GM12878 (cell line): Measurements from ENCODE around the gene PRMT7. TPM values are rescaled to one million over a fixed set of nuclear protein-coding genes. Genes with fewer than 3 reads are reported as not detected.
A peak's percentile ranks its signal among the peaks of the same experiment; 100 is the strongest.

Experiments used
- ATAC-seq: fragments of 200-7000 bp; cut with Tn5 transposase; 3 replicates; pipeline ENCODE4 v1.9.1; 2020; ENCODE audit warnings: mild to moderate bottlenecking, moderate library complexity
- BruUV-seq: library from RNA; stranded (reverse); fragments of 400-500 nt; replicated peaks from 2 replicates; lab custom pipeline; 2021; lab: Mats Ljungman, UMichigan
- CTCF ChIA-PET: fragments of 300-600 bp; sonication (Branson Sonifier 250); formaldehyde crosslinking; extraction: SDS; loops from one replicate; lab custom pipeline; 2021; ENCODE audit warnings: inconsistent platforms; lab: Yijun Ruan, JAX
- POLR2A ChIA-PET: fragments of 350-600 bp; formaldehyde crosslinking; extraction: SDS; loops from one replicate; lab custom pipeline; 2021; ENCODE audit warnings: inconsistent platforms; lab: Charles Lee
- RAD21 ChIA-PET: fragments of 300-600 bp; sonication (Branson Sonifier 250); formaldehyde crosslinking; loops from one replicate; lab custom pipeline; 2023; ENCODE audit warnings: antibody characterized with exemption; ENCODE audit not compliant: unreplicated experiment; lab: Charles Lee
- SMC1A ChIA-PET: fragments of 300-600 bp; sonication (Branson Sonifier 250); formaldehyde crosslinking; loops from one replicate; lab custom pipeline; 2023; ENCODE audit not compliant: unreplicated experiment, uncharacterized antibody; lab: Charles Lee
- DNase-seq: peaks from one replicate; pipeline ENCODE4 v3.0.0-alpha.2; 2011; ENCODE audit warnings: low read depth, low spot score
- FAIRE-seq: peaks from 3 replicates; lab custom pipeline; 2011; peaks lifted over from hg19 to GRCh38; lab: Jason Lieb, UNC
- H2AFZ ChIP-seq: 2 replicates; pipeline ENCODE4 v1.6.0; 2011; ENCODE audit warnings: low read depth, low read length, control low read depth; ENCODE audit not compliant: control insufficient read depth
- H3K27ac ChIP-seq: 2 replicates; pipeline ENCODE4 v1.5.1; 2011; ENCODE audit warnings: control low read depth; ENCODE audit not compliant: control insufficient read depth, insufficient read depth
- H3K27me3 ChIP-seq, 2 experiments: replicated peaks in 1 of 2; 2 replicates each; pipeline versions ENCODE4 v1.6.0 to v1.6.1; 2011; ENCODE audit warnings: low read length in 1 of 2; ENCODE audit not compliant: control insufficient read depth in 2 of 2, insufficient read depth in 2 of 2
- H3K36me3 ChIP-seq, 2 experiments: 2 replicates each; pipeline ENCODE4 v1.5.1; 2011; ENCODE audit warnings: low read length in 1 of 2; ENCODE audit not compliant: control insufficient read depth in 2 of 2, insufficient read depth in 2 of 2
- H3K4me1 ChIP-seq: 2 replicates; pipeline ENCODE4 v1.6.1; 2011; ENCODE audit warnings: mild to moderate bottlenecking, low read length, moderate library complexity, mixed read lengths; ENCODE audit not compliant: control insufficient read depth, insufficient read depth
- H3K4me2 ChIP-seq: 2 replicates; pipeline ENCODE4 v1.6.0; 2011; ENCODE audit warnings: control low read depth; ENCODE audit not compliant: control insufficient read depth, insufficient read depth
- H3K4me3 ChIP-seq: fragments of 200-600 bp; sonication (generic); 2 replicates; pipeline ENCODE4 v1.5.1; 2016
- H3K79me2 ChIP-seq: 2 replicates; pipeline ENCODE4 v1.6.0; 2011; ENCODE audit warnings: low read length; ENCODE audit not compliant: control insufficient read depth, insufficient read depth
- H3K9ac ChIP-seq: 2 replicates; pipeline ENCODE4 v1.8.0; 2011; ENCODE audit warnings: low read length, control low read depth, mixed read lengths; ENCODE audit not compliant: control insufficient read depth, insufficient read depth
- H3K9me3 ChIP-seq: replicated peaks from 3 replicates; pipeline ENCODE4 v1.5.1; 2011; ENCODE audit warnings: mild to moderate bottlenecking, low read length; ENCODE audit not compliant: control insufficient read depth, insufficient read depth
- H4K20me1 ChIP-seq: 2 replicates; pipeline ENCODE4 v1.6.0; 2011; ENCODE audit not compliant: control insufficient read depth, insufficient read depth
- ASH2L ChIP-seq: fragments of 300-600, 200-600 bp; sonication (generic); IDR thresholded peaks from 2 replicates; pipeline ENCODE4 v1.6.1; 2017; ENCODE audit warnings: low read depth, mild to moderate bottlenecking, borderline replicate concordance
- ATF7 ChIP-seq: fragments of 450-650 bp; IDR thresholded peaks from 2 replicates; pipeline ENCODE4 v1.6.1; 2016; ENCODE audit warnings: low read depth, mild to moderate bottlenecking
- KLF5 ChIP-seq: fragments of 450-650 bp; IDR thresholded peaks from 2 replicates; pipeline ENCODE4 v1.6.1; 2014; ENCODE audit warnings: mild to moderate bottlenecking; ENCODE audit not compliant: partially characterized antibody
- MTA2 ChIP-seq: fragments of 450-650 bp; IDR thresholded peaks from 2 replicates; pipeline ENCODE4 v1.6.1; 2016; ENCODE audit warnings: low read depth, mild to moderate bottlenecking, moderate library complexity
- RUNX3 ChIP-seq: IDR thresholded peaks from 2 replicates; pipeline ENCODE4 v1.6.1; 2012; ENCODE audit warnings: low read length, inconsistent platforms
- SPI1 ChIP-seq: IDR thresholded peaks from 2 replicates; pipeline ENCODE4 v1.6.1; 2011; ENCODE audit warnings: low read depth, mild to moderate bottlenecking, low read length, moderate library complexity, borderline replicate concordance; ENCODE audit not compliant: insufficient read depth
- TAF1 ChIP-seq: IDR thresholded peaks from 2 replicates; pipeline ENCODE4 v1.6.1; 2011; ENCODE audit warnings: mild to moderate bottlenecking, low read depth, low read length, borderline replicate concordance
- WGBS: methylation state at CpG from one replicate; pipeline ENCODE4 v1.1.6; 2016; ENCODE audit warnings: low lambda C conversion rate; ENCODE audit not compliant: insufficient replicate concordance, insufficient coverage; ENCODE audit errors: missing lambda C conversion rate; 5-methylcytosine and 5-hydroxymethylcytosine counted together
- in situ Hi-C: fragments of 300-500 bp; cut with MboI; formaldehyde crosslinking; loops from 9 replicates; pipeline ENCODE4 v1.14.3; 2018; ENCODE audit warnings: mixed read lengths
- intact Hi-C: fragments of 100-400 bp; cut with micrococcal nuclease; formaldehyde crosslinking; loops from one replicate; pipeline ENCODE4 v1.14.2; 2022; ENCODE audit not compliant: unreplicated experiment
- polyA plus RNA-seq, 11 experiments: library from polyadenylated mRNA; depleted of rRNA in 4 of 11; unstranded in 6 of 11; stranded (reverse) in 5 of 11; fragments of >200 nt; fragmentation: Nextera tagmentation in 4 of 11; fragmentation: Illumina TruSeq in 1 of 11; extraction: Ambion mirVana in 4 of 11; extraction: Trizol in 1 of 11; gene quantifications; 1 replicate in 1 of 11; 2 replicates in 10 of 11; pipeline versions ENCODE4 v1.2.1 to v1.2.3, GENCODE V29; 2011 to 2016; ENCODE audit warnings: inconsistent platforms in 2 of 11, missing spikeins in 2 of 11, low read depth in 1 of 11
- total RNA-seq, 4 experiments: library from RNA; depleted of rRNA in 3 of 4; stranded (reverse); fragments of >200 nt in 3 of 4; fragmentation: Illumina TruSeq in 1 of 4; extraction: Trizol in 1 of 4; gene quantifications; 2 replicates each; pipeline versions ENCODE4 v1.2.1 to v1.2.3, GENCODE V29; 2013 to 2021
- TF ChIP-seq, protein P1 (sequence below): fragments of 450-650 bp; IDR thresholded peaks from 2 replicates; pipeline ENCODE4 v1.6.1; 2014; ENCODE audit warnings: mild to moderate bottlenecking
- TF ChIP-seq, protein P2 (sequence below): IDR thresholded peaks from 2 replicates; pipeline ENCODE4 v1.6.1; 2012; ENCODE audit warnings: low read length, inconsistent platforms

Gene PRMT7
- total and polyA plus RNA-seq, 10 of the 15 experiments (the other 5 are each of a cell fraction or from before 2014, with no cell fraction given), result 5.1 to 56.1 (median 42.0) TPM

DNA sequence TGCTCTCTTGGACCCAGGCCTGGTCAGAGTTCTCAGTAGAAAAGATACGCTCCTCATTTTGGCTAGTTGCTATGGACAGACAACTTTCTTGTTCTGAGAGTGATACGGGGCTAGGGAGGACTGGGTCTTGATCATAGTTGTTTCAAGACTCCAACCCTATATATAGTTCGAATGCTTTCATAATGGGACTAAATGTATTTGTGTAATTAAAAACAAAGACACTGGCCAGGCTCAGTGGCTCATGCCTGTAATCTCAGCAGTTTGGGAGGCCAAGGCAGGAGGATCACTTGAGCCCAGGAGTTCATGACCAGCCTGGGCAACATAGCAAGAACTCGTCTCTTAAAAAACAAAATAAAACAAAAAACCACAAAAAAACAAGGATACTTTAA lies 28.8 kb upstream of the PRMT7 start:
- DNase-seq (no peak), FAIRE-seq (no peak), ATAC-seq (no peak)
- no peaks in the 10 kb centered on the region for H4K20me1 ChIP-seq
- no peak overlapping the region for H3K4me3 ChIP-seq
- H3K4me1 ChIP-seq, result peaks cover 52% of the 10 kb centered on the region
- RAD21 ChIA-PET, result no interaction called here
- CTCF ChIA-PET, result interaction anchor here (5.2 kb wide), 1 partner anchor 19 kb away, joined by 126 read pairs; the partner anchor contains the start of gene SLC7A6
- in situ Hi-C loops (no loop called here), intact Hi-C loops (no loop called here)
- no peak overlapping the region for H2AFZ ChIP-seq
- SMC1A ChIA-PET, result interaction anchor here (16.5 kb wide), 1 partner anchor 14 kb away, joined by 253 read pairs; the partner anchor contains the start of gene SLC7A6
- H3K9me3 ChIP-seq, result no peaks in the 10 kb centered on the region
- BruUV-seq, result no TSS peak
- POLR2A ChIA-PET, result interaction anchor here (1.7 to 11.1 kb wide), 2 partner anchors 10 to 21 kb away, joined by 5 to 177 read pairs; no protein-coding TSS in a partner anchor
- 70% methylated on average over 4 of the region's 4 CpGs for WGBS
- TF ChIP-seq, protein P1, sequence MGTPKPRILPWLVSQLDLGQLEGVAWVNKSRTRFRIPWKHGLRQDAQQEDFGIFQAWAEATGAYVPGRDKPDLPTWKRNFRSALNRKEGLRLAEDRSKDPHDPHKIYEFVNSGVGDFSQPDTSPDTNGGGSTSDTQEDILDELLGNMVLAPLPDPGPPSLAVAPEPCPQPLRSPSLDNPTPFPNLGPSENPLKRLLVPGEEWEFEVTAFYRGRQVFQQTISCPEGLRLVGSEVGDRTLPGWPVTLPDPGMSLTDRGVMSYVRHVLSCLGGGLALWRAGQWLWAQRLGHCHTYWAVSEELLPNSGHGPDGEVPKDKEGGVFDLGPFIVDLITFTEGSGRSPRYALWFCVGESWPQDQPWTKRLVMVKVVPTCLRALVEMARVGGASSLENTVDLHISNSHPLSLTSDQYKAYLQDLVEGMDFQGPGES, result no peak
- TF ChIP-seq MTA2 (no peak), ATF7 (no peak), ASH2L (no peak)
- peaks cover 7 to 10% of the 10 kb centered on the region in 2 experiments for H3K36me3 ChIP-seq
- peaks cover 50% of the 10 kb centered on the region for H3K79me2 ChIP-seq
- peak overlapping the region; percentile 28; the same call in 1 of the 2 replicates for H3K4me2 ChIP-seq
- H3K27ac ChIP-seq, result peak overlapping the region; percentile 91; the same call in 1 of the 2 replicates
- H3K27me3 ChIP-seq, result no peaks in the 10 kb centered on the region
- no peak overlapping the region for H3K9ac ChIP-seq

DNA sequence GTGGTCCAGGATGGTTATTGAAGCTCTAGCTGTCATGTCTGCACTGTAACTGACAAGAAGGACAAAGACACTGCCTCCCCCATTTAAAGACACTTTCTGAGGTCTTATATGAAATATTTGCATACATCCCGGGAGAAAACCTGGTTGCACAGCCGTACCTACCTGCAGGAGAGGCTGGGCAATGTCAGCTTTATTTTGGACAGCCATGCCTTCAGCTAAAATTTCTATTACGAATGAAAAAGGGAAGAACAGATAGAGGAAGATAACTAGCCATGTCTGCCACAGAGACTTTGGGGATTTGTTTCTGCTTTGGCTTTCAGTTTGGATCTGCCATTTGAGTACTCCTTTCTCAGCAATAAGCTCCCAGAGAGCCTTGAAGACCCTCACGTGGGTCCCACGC lies 27.5 kb upstream of the PRMT7 start:
- peak overlapping the region; percentile 56 for H3K9ac ChIP-seq
- H3K36me3 ChIP-seq, result peaks cover 15% of the 10 kb centered on the region in 2 experiments
- no peaks in the 10 kb centered on the region for H3K9me3 ChIP-seq
- peak overlapping the region; percentile 77 for H3K4me2 ChIP-seq
- intact Hi-C loops, result no loop called here
- no TSS peak for BruUV-seq
- CTCF ChIA-PET, result interaction anchor here (1.0 to 5.2 kb wide), 9 partner anchors 7 to 101 kb away, joined by 3 to 126 read pairs (median 6); partner anchors contain the start of genes PRMT7, SLC7A6 and SLC7A6OS
- H2AFZ ChIP-seq, result no peak overlapping the region; the same call in 1 of the 2 replicates
- no peaks in the 10 kb centered on the region for H4K20me1 ChIP-seq
- no peak for FAIRE-seq
- TF ChIP-seq TAF1 (no peak), KLF5 (no peak), SPI1 (peak; percentile 36; the same call in 1 of the 2 replicates), RUNX3 (0 out of 2 replicates have a peak, but pooled peaks have one; percentile 3)
- TF ChIP-seq, protein P2, sequence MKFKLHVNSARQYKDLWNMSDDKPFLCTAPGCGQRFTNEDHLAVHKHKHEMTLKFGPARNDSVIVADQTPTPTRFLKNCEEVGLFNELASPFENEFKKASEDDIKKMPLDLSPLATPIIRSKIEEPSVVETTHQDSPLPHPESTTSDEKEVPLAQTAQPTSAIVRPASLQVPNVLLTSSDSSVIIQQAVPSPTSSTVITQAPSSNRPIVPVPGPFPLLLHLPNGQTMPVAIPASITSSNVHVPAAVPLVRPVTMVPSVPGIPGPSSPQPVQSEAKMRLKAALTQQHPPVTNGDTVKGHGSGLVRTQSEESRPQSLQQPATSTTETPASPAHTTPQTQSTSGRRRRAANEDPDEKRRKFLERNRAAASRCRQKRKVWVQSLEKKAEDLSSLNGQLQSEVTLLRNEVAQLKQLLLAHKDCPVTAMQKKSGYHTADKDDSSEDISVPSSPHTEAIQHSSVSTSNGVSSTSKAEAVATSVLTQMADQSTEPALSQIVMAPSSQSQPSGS, result no peak
- TF ChIP-seq, all 136 proteins: peak for 2
- peaks cover 64% of the 10 kb centered on the region for H3K4me1 ChIP-seq
- DNase-seq (no peak), ATAC-seq (no peak)
- H3K4me3 ChIP-seq, result peak overlapping the region; percentile 23; the same call in 1 of the 2 replicates
- H3K27ac ChIP-seq, result peak overlapping the region; percentile 91
- peaks cover 58% of the 10 kb centered on the region for H3K79me2 ChIP-seq
- RAD21 ChIA-PET, result interaction anchor here (1.0 to 4.8 kb wide), 10 partner anchors 8 to 44 kb away, joined by 3 to 97 read pairs (median 9); partner anchors contain the start of genes PRMT7, SLC7A6 and SLC7A6OS
- in situ Hi-C loops, result no loop called here
- WGBS, result 5% methylated on average over 5 of the region's 5 CpGs
- no peaks in the 10 kb centered on the region for H3K27me3 ChIP-seq
- POLR2A ChIA-PET, result interaction anchor here (0.6 to 11.1 kb wide), 14 partner anchors 8 to 195 kb away, joined by 3 to 177 read pairs (median 4); partner anchors contain the start of gene SLC7A6
- SMC1A ChIA-PET, result interaction anchor here (0.8 to 16.5 kb wide), 11 partner anchors 8 to 188 kb away, joined by 3 to 253 read pairs (median 4); partner anchors contain the start of genes PRMT7, SLC7A6 and SLC7A6OS
